Osteoblast (primary cell): ENCODE measurements around the gene FAM168B. TPM values are rescaled to one million over a fixed set of nuclear protein-coding genes. Genes with fewer than 3 reads are reported as not detected.

Source experiments
- DNase-seq: peaks from one replicate; pipeline ENCODE4 v3.0.0; 2011; ENCODE audit warnings: low spot score, mixed read lengths; ENCODE audit not compliant: insufficient read length; ENCODE audit errors: missing footprints
- H2AFZ ChIP-seq: 2 replicates; pipeline ENCODE4 v1.6.0; 2011; ENCODE audit warnings: mild to moderate bottlenecking, low read length
- H3K27ac ChIP-seq: 2 replicates; pipeline ENCODE4 v1.5.1; 2011; ENCODE audit warnings: mild to moderate bottlenecking, low read depth, low read length, moderate library complexity
- H3K27me3 ChIP-seq: 2 replicates; pipeline ENCODE4 v1.6.0; 2012; ENCODE audit warnings: mild to moderate bottlenecking, control low read depth, inconsistent platforms, low read length, moderate library complexity; ENCODE audit not compliant: insufficient read depth
- H3K36me3 ChIP-seq: 2 replicates; pipeline ENCODE4 v1.5.1; 2011; ENCODE audit warnings: mild to moderate bottlenecking, low read length, control low read depth, moderate library complexity; ENCODE audit not compliant: insufficient read depth
- H3K4me1 ChIP-seq: 2 replicates; pipeline ENCODE4 v1.5.1; 2011; ENCODE audit warnings: mild to moderate bottlenecking, low read length, control low read depth, moderate library complexity; ENCODE audit not compliant: insufficient read depth
- H3K4me2 ChIP-seq: 2 replicates; pipeline ENCODE4 v1.6.0; 2011; ENCODE audit warnings: mild to moderate bottlenecking, low read length; ENCODE audit not compliant: insufficient read depth
- H3K4me3 ChIP-seq: fragments of 200-600 bp; sonication (generic); 3 replicates; pipeline ENCODE4 v1.5.1; 2012; ENCODE audit warnings: mild to moderate bottlenecking, low read length, inconsistent platforms; ENCODE audit not compliant: insufficient read depth
- H3K79me2 ChIP-seq: 2 replicates; pipeline ENCODE4 v1.6.0; 2012; ENCODE audit warnings: mild to moderate bottlenecking, low read length, control low read depth, inconsistent platforms; ENCODE audit not compliant: insufficient read depth
- H3K9me3 ChIP-seq: 2 replicates; pipeline ENCODE4 v1.5.1; 2011; ENCODE audit warnings: low read depth, low read length, control low read depth
- H4K20me1 ChIP-seq: 2 replicates; pipeline ENCODE4 v1.6.0; 2012; ENCODE audit warnings: mild to moderate bottlenecking, low read length, control low read depth; ENCODE audit not compliant: insufficient read depth
- total RNA-seq: library from RNA; depleted of rRNA; stranded (reverse); fragments of >200 nt; gene quantifications from 2 replicates; pipeline ENCODE4 v1.2.3, GENCODE V29; 2012
- TF ChIP-seq, protein P1 (sequence below): IDR thresholded peaks from 2 replicates; pipeline ENCODE4 v1.5.1; 2011; ENCODE audit warnings: mild to moderate bottlenecking, low read depth, low read length, moderate library complexity; ENCODE audit errors: extremely low read depth

The FAM168B gene
- total RNA-seq, 1 donor = 117 TPM

- no peaks in the 10 kb centered on the region for H3K4me1 ChIP-seq
- H3K36me3 ChIP-seq = peaks cover 61% of the 10 kb centered on the region
- TF ChIP-seq, protein P1, sequence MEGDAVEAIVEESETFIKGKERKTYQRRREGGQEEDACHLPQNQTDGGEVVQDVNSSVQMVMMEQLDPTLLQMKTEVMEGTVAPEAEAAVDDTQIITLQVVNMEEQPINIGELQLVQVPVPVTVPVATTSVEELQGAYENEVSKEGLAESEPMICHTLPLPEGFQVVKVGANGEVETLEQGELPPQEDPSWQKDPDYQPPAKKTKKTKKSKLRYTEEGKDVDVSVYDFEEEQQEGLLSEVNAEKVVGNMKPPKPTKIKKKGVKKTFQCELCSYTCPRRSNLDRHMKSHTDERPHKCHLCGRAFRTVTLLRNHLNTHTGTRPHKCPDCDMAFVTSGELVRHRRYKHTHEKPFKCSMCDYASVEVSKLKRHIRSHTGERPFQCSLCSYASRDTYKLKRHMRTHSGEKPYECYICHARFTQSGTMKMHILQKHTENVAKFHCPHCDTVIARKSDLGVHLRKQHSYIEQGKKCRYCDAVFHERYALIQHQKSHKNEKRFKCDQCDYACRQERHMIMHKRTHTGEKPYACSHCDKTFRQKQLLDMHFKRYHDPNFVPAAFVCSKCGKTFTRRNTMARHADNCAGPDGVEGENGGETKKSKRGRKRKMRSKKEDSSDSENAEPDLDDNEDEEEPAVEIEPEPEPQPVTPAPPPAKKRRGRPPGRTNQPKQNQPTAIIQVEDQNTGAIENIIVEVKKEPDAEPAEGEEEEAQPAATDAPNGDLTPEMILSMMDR = no peak
- peaks cover 75% of the 10 kb centered on the region for H3K79me2 ChIP-seq
- no peak for DNase-seq
- no peaks in the 10 kb centered on the region for H3K27me3 ChIP-seq
- no peak overlapping the region for H2AFZ ChIP-seq
- H3K9me3 ChIP-seq = no peaks in the 10 kb centered on the region
- H3K4me2 ChIP-seq = no peak overlapping the region
- peaks cover 20% of the 10 kb centered on the region for H4K20me1 ChIP-seq
- no peak overlapping the region for H3K4me3 ChIP-seq
- H3K27ac ChIP-seq = no peak overlapping the region
Measured at GRCh38 chr2:131125195-131125757, 32.0 kb upstream of the FAM168B start.

DNA sequence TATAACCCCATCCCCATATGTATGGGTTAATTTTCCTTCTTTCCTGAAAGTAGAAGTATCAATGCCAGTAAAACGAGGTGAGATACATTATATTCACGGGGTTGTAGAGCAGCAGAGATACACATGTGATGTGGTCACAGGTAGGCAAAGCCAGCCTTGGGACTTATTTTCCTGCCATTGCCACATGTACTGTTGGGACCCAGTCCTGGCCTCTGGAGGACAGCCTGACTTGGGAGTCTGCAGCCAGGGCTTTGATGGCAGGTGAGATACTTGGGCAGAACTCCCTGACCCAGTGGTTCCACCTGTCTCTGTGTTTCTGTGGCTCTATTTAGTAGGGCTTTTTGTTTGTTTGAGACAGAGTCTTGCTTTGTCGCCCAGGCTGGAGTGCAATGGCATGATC is 29.9 kb upstream of the FAM168B start:
- TF ChIP-seq, protein P1 = no peak
- Histone ChIP-seq H3K79me2 (peaks cover 89% of the 10 kb centered on the region), H3K9me3 (no peaks in the 10 kb centered on the region), H3K4me2 (no peak overlapping the region), H3K27me3 (no peaks in the 10 kb centered on the region), H3K4me3 (no peak overlapping the region), H2AFZ (no peak overlapping the region), H4K20me1 (peaks cover 26% of the 10 kb centered on the region), H3K4me1 (no peaks in the 10 kb centered on the region), H3K27ac (no peak overlapping the region), H3K36me3 (peaks cover 43% of the 10 kb centered on the region)
- peak; percentile 5 for DNase-seq

DNA sequence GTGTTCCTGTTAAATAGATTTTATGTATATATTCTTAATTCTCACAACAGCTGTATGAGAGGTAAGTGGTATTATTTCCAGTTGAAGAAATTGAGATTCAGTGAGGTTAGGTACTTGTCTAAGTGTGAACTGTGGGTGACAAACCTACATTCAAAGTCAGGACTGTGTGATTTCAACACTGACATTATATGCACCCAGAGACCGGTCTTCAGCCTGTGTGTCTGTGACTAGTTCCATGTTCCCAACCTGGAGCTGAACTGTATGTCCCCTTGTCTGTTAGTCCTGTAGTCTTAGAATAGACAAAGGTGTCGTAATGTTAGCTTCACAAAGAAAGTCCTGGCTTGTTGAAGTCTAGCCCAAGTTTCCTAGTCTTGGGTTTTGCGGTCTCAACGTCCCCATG is 29.2 kb upstream of the FAM168B start:
- H3K79me2 ChIP-seq = peaks cover 89% of the 10 kb centered on the region
- H3K27me3 ChIP-seq = no peaks in the 10 kb centered on the region
- no peak for DNase-seq
- no peak overlapping the region for H3K4me2 ChIP-seq
- H3K9me3 ChIP-seq = no peaks in the 10 kb centered on the region
- H3K4me3 ChIP-seq = no peak overlapping the region
- H3K36me3 ChIP-seq = peaks cover 36% of the 10 kb centered on the region
- H3K27ac ChIP-seq = no peak overlapping the region
- H3K4me1 ChIP-seq = no peaks in the 10 kb centered on the region
- no peak overlapping the region for H2AFZ ChIP-seq
- TF ChIP-seq, protein P1 = no peak
- peaks cover 29% of the 10 kb centered on the region for H4K20me1 ChIP-seq

GRCh38 chr2:131121464-131121863 is 28.2 kb upstream of the FAM168B start:
- Histone ChIP-seq H3K4me3 (no peak overlapping the region), H3K4me2 (no peak overlapping the region), H3K79me2 (peaks cover 92% of the 10 kb centered on the region), H3K27me3 (no peaks in the 10 kb centered on the region), H4K20me1 (peaks cover 29% of the 10 kb centered on the region), H3K36me3 (peaks cover 26% of the 10 kb centered on the region), H2AFZ (no peak overlapping the region), H3K27ac (no peak overlapping the region), H3K4me1 (no peaks in the 10 kb centered on the region), H3K9me3 (no peaks in the 10 kb centered on the region)
- TF ChIP-seq, protein P1 = no peak
- peak; percentile 83 for DNase-seq
